Measurements from ENCODE around the gene ATXN2.

- no peak for TF ChIP-seq CTCF (IDR thresholded peaks at IDR 0.05)
- no peak for TF ChIP-seq POLR2A (IDR thresholded peaks at IDR 0.05)
Measured at GRCh38 chr12:111408686-111409402, 190.3 kb downstream of the ATXN2 start.
